Measurements from ENCODE around the gene TBCCD1. TPM values are rescaled to one million over a fixed set of nuclear protein-coding genes. Genes with fewer than 3 reads are reported as not detected.
A peak's percentile ranks its signal among the peaks of the same experiment; 100 is the strongest.

Gene TBCCD1
- total RNA-seq, 2 donors from 2014 or later: 13.6 to 16.2 TPM

GRCh38 chr3:186566772-186567071 lies 417 bp downstream of the TBCCD1 start:
- Mint-ChIP-seq H3K27ac (peak overlapping the region; percentile 92), H3K36me3 (ENCODE audit: insufficient read depth in 2 of 2) (peaks cover 3 to 15% of the 10 kb centered on the region in 2 donors), H3K27me3 (ENCODE audit: low read depth) (no peaks in the 10 kb centered on the region), H3K4me1 (ENCODE audit: low read depth) (peaks cover 68% of the 10 kb centered on the region), H3K9me3 (no peaks in the 10 kb centered on the region), H3K4me3 (peak overlapping the region; percentile 95 to 98)
- ATAC-seq (replicated peaks in 1 of 2) (no peak), DNase-seq (no peak)

GRCh38 chr3:186564586-186564985 lies 2.6 kb downstream of the TBCCD1 start:
- H3K9me3 Mint-ChIP-seq: no peaks in the 10 kb centered on the region
- H3K27ac Mint-ChIP-seq: peak overlapping the region; percentile 77
- H3K4me3 Mint-ChIP-seq: peak overlapping the region in 1 of 2 donors; percentile 31
- peaks cover 0 to 15% of the 10 kb centered on the region in 2 donors for H3K36me3 Mint-ChIP-seq (ENCODE audit: insufficient read depth in 2 of 2)
- ATAC-seq (replicated peaks in 1 of 2): no peak
- DNase-seq: no peak
- no peaks in the 10 kb centered on the region for H3K27me3 Mint-ChIP-seq (ENCODE audit: low read depth)
- peaks cover 66% of the 10 kb centered on the region for H3K4me1 Mint-ChIP-seq (ENCODE audit: low read depth)

- peaks cover 4 to 25% of the 10 kb centered on the region in 2 donors for H3K36me3 Mint-ChIP-seq (ENCODE audit: insufficient read depth in 2 of 2)
- H3K27me3 Mint-ChIP-seq (ENCODE audit: low read depth): no peaks in the 10 kb centered on the region
- no peaks in the 10 kb centered on the region for H3K9me3 Mint-ChIP-seq
- H3K4me1 Mint-ChIP-seq (ENCODE audit: low read depth): no peaks in the 10 kb centered on the region
- H3K27ac Mint-ChIP-seq: no peak overlapping the region
- DNase-seq (no peak), ATAC-seq (replicated peaks in 1 of 2) (no peak)
- no peak overlapping the region for H3K4me3 Mint-ChIP-seq
Measured at GRCh38 chr3:186552408-186553031, 14.6 kb downstream of the TBCCD1 start.

- Mint-ChIP-seq H3K36me3 (ENCODE audit: insufficient read depth in 2 of 2) (peaks cover 3 to 18% of the 10 kb centered on the region in 2 donors), H3K9me3 (no peaks in the 10 kb centered on the region), H3K4me3 (no peak overlapping the region), H3K4me1 (ENCODE audit: low read depth) (no peaks in the 10 kb centered on the region), H3K27ac (no peak overlapping the region), H3K27me3 (ENCODE audit: low read depth) (no peaks in the 10 kb centered on the region)
- DNase-seq (no peak), ATAC-seq (replicated peaks in 1 of 2) (no peak)
Measured at GRCh38 chr3:186551387-186551786, 15.8 kb downstream of the TBCCD1 start.

DNA sequence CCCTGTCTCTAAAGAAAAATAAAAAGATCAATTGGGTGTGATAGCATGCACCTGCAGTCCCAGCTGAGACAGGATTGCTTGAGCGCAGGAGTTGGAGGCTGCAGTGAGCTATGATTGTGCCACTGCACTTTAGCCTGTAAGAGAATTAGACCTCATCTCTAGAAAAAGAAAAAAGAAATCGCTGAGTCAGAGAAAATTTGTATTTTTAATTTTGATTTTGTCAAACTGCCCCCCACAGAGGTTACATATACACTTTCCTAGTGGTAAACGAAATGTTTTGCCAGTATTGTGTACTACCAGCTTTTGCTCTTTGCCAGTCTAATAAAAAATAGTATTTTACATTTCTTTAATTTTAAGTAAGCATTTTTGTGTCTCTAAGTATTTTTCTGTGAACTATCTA lies 17.6 kb downstream of the TBCCD1 start:
- no peaks in the 10 kb centered on the region for H3K27me3 Mint-ChIP-seq (ENCODE audit: low read depth)
- H3K4me1 Mint-ChIP-seq (ENCODE audit: low read depth): no peaks in the 10 kb centered on the region
- H3K9me3 Mint-ChIP-seq: no peaks in the 10 kb centered on the region
- H3K4me3 Mint-ChIP-seq: no peak overlapping the region
- H3K36me3 Mint-ChIP-seq (ENCODE audit: insufficient read depth in 2 of 2): peaks cover 2 to 15% of the 10 kb centered on the region in 2 donors
- DNase-seq (no peak), ATAC-seq (replicated peaks in 1 of 2) (no peak)
- no peak overlapping the region for H3K27ac Mint-ChIP-seq

DNA sequence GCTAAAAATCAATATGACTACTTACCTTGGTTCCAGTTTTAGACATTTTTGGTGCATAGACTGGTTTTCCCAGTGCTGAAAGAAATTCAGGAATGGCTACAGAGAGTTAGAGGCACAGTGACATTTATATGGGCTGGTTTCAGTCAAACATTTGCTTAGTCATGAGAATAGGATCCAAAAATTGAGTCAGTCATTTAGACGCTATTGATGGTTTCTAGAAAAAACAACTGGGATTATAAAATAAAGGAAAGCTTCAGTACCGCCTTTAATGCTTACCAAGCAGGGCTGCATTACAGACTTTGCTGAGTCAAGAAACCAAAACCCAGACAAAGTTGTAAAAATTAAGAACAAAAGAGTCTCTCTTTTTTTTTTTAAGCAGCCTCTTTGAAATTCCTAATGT lies 22.9 kb downstream of the TBCCD1 start, which contains the start of gene CRYGS:
Gene CRYGS (minus strand): TSS at position 100 of the 400 bp plus-strand sequence. CDS start 54 bp downstream, at position 46.
- DNase-seq: no peak
- ATAC-seq (replicated peaks in 1 of 2): no peak
- H3K36me3 Mint-ChIP-seq (ENCODE audit: insufficient read depth in 2 of 2): peaks cover 0 to 5% of the 10 kb centered on the region in 2 donors
- no peak within 1 kb of the TSS for H3K4me3 Mint-ChIP-seq
- H3K27me3 Mint-ChIP-seq (ENCODE audit: low read depth): no peaks in the 10 kb centered on the region
- no peaks in the 10 kb centered on the region for H3K9me3 Mint-ChIP-seq
- H3K27ac Mint-ChIP-seq: no peak within 1 kb of the TSS
- peaks cover 24% of the 10 kb centered on the region for H3K4me1 Mint-ChIP-seq (ENCODE audit: low read depth)

GRCh38 chr3:186540835-186541226 lies 26.3 kb downstream of the TBCCD1 start:
- H3K36me3 Mint-ChIP-seq (ENCODE audit: insufficient read depth in 2 of 2): no peaks in the 10 kb centered on the region
- H3K27me3 Mint-ChIP-seq (ENCODE audit: low read depth): no peaks in the 10 kb centered on the region
- ATAC-seq (replicated peaks in 1 of 2): peak; percentile 2 to 11
- H3K9me3 Mint-ChIP-seq: no peaks in the 10 kb centered on the region
- H3K4me3 Mint-ChIP-seq: peak overlapping the region in 1 of 2 donors; percentile 0
- no peak for DNase-seq
- peaks cover 58% of the 10 kb centered on the region for H3K4me1 Mint-ChIP-seq (ENCODE audit: low read depth)
- peak overlapping the region; percentile 7 for H3K27ac Mint-ChIP-seq

GRCh38 chr3:186540221-186540834 lies 26.8 kb downstream of the TBCCD1 start:
- Mint-ChIP-seq H3K27me3 (ENCODE audit: low read depth) (no peaks in the 10 kb centered on the region), H3K9me3 (no peaks in the 10 kb centered on the region), H3K27ac (peak overlapping the region; percentile 7), H3K36me3 (ENCODE audit: insufficient read depth in 2 of 2) (no peaks in the 10 kb centered on the region), H3K4me3 (peak overlapping the region; percentile 43 to 58), H3K4me1 (ENCODE audit: low read depth) (peaks cover 63% of the 10 kb centered on the region)
- DNase-seq (peak; percentile 80 to 86), ATAC-seq (replicated peaks in 1 of 2) (peak; percentile 57 to 67)

DNA sequence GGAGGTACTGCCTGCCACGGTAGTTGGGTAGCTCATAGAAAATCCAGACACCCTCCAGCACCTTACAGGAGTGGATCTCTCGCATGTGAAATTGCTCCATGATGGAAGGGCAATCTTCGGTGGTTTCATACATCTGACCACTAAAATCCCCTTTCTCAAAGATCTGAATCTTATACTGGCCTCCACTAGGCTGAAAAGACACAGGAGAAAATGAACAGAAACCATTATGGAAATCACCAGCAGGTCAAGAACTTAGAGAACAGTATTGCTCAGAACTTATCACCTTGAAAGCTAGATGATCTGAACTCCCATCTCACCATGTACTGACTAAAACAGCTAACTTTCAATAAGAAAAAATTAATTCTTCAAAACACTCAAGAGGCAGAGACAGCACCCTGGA lies 28.4 kb downstream of the TBCCD1 start:
- ATAC-seq (replicated peaks in 1 of 2) (peak; percentile 18 to 25), DNase-seq (no peak)
- peak overlapping the region; percentile 4 to 27 for H3K4me3 Mint-ChIP-seq
- no peaks in the 10 kb centered on the region for H3K27me3 Mint-ChIP-seq (ENCODE audit: low read depth)
- no peaks in the 10 kb centered on the region for H3K9me3 Mint-ChIP-seq
- H3K4me1 Mint-ChIP-seq (ENCODE audit: low read depth): peaks cover 79% of the 10 kb centered on the region
- H3K27ac Mint-ChIP-seq: peak overlapping the region; percentile 3
- H3K36me3 Mint-ChIP-seq (ENCODE audit: insufficient read depth in 2 of 2): no peaks in the 10 kb centered on the region

DNA sequence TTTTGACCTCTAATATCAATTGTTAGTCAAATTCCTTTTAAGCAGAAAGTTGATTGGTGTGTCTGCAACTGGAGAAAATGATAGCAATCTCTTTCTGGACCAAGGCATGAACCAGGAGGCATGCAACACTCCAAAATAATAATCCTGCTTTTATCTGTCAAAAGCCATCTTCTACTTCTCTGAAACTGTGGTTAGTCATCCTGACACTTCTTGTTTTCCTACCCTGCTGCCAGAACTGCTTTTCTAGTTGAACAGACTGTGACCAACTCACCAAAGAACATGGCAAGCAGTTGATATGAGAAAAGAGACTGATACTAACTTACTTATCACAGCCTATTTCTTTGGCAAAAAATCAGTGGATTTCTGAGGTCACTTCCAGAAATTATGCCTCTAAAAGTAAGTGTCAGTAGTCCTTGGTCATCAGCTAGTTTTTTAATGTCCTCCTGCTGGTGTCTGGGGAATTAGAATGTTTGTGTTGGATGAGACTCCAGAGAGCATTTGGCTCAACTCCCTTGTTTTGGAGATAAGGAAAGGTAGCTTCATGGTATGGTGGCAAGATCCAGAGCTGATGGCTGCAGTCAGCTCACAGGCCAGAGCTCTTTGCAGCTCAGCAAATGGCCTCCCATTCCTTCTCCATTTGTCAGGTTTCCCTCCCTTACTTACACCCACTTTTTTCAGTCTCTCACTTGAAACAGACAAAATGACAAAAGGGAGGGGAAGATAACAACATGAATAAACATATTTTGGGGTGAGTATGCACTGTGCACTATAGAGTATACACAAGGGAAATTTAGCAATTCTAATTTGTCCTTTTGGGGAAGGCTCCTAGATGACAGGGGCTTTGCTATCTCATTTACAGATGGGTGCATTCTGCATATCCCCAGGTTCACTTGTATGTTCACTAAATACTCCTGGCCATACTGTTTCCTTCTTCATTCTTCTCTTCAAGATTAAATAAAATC lies 30.0 kb downstream of the TBCCD1 start:
- ATAC-seq (replicated peaks in 1 of 2): peak in 1 of 2 donors; percentile 8
- H3K36me3 Mint-ChIP-seq (ENCODE audit: insufficient read depth in 2 of 2): no peaks in the 10 kb centered on the region
- H3K27ac Mint-ChIP-seq: peak overlapping the region; percentile 65
- H3K9me3 Mint-ChIP-seq: no peaks in the 10 kb centered on the region
- DNase-seq: no peak
- H3K4me1 Mint-ChIP-seq (ENCODE audit: low read depth): peaks cover 94% of the 10 kb centered on the region
- peak overlapping the region; percentile 42 to 47 for H3K4me3 Mint-ChIP-seq
- H3K27me3 Mint-ChIP-seq (ENCODE audit: low read depth): no peaks in the 10 kb centered on the region

GRCh38 chr3:186534113-186534669 lies 32.9 kb downstream of the TBCCD1 start:
- Mint-ChIP-seq H3K27ac (peak overlapping the region; percentile 94), H3K4me3 (peak overlapping the region; percentile 86 to 88), H3K36me3 (ENCODE audit: insufficient read depth in 2 of 2) (peaks cover 0 to 4% of the 10 kb centered on the region in 2 donors)

GRCh38 chr3:186532598-186533072 lies 34.5 kb downstream of the TBCCD1 start:
- Mint-ChIP-seq H3K36me3 (ENCODE audit: insufficient read depth in 2 of 2) (peaks cover 6 to 10% of the 10 kb centered on the region in 2 donors), H3K27me3 (ENCODE audit: low read depth) (no peaks in the 10 kb centered on the region), H3K4me3 (no peak overlapping the region), H3K4me1 (ENCODE audit: low read depth) (peaks cover 96% of the 10 kb centered on the region), H3K27ac (no peak overlapping the region), H3K9me3 (peaks cover 0 to 1% of the 10 kb centered on the region in 2 donors)
- no peak for ATAC-seq (replicated peaks in 1 of 2)
- DNase-seq: no peak

More at GRCh38 chr3:186534113-186534669, 32.9 kb downstream of the TBCCD1 start:
- no peaks in the 10 kb centered on the region for H3K27me3 Mint-ChIP-seq (ENCODE audit: low read depth)
- DNase-seq (peak; percentile 65 to 78), ATAC-seq (replicated peaks in 1 of 2) (peak; percentile 83 to 85)
- H3K4me1 Mint-ChIP-seq (ENCODE audit: low read depth): peaks cover 97% of the 10 kb centered on the region
- H3K9me3 Mint-ChIP-seq: no peaks in the 10 kb centered on the region
